HG03442 (cell line): Measurements from ENCODE around the gene SLC28A2.

Source experiments
- ATAC-seq: cut with Tn5 transposase; IDR thresholded peaks from one replicate; pipeline ENCODE4 v1.9.1; 2021; ENCODE audit warnings: mild to moderate bottlenecking, moderate library complexity; ENCODE audit not compliant: unreplicated experiment

Gene SLC28A2

GRCh38 chr15:45320581-45321205 lies 68.7 kb downstream of the SLC28A2 start:
- ATAC-seq = no peak

GRCh38 chr15:45326280-45326679 lies 74.2 kb downstream of the SLC28A2 start:
- ATAC-seq = no peak

DNA sequence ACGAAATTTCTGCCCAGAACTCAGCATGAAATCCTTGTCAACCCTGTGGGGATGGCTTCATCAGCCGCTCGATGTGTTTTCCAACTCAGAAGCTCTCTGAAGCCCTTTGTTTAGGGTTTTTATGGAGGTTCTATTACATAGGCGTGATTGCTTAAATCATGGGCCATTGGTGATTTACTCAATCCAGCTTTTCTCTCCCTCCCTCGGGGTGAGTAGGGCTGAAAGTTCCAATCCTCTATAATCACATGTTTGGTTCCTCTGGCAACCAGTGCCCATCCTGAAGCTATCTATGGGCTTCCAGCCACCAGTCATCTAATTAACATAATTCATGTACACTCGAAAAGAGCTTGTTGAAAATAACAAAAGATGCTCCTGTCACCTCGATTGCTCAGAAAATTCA lies 74.7 kb downstream of the SLC28A2 start:
- no peak for ATAC-seq
